HG02642 (cell line): ENCODE measurements around the gene HOXB5.

Experiments
- ATAC-seq: cut with Tn5 transposase; IDR thresholded peaks from one replicate; pipeline ENCODE4 v1.9.1; 2021; ENCODE audit warnings: mild to moderate bottlenecking; ENCODE audit not compliant: unreplicated experiment, poor library complexity

The HOXB5 gene

DNA sequence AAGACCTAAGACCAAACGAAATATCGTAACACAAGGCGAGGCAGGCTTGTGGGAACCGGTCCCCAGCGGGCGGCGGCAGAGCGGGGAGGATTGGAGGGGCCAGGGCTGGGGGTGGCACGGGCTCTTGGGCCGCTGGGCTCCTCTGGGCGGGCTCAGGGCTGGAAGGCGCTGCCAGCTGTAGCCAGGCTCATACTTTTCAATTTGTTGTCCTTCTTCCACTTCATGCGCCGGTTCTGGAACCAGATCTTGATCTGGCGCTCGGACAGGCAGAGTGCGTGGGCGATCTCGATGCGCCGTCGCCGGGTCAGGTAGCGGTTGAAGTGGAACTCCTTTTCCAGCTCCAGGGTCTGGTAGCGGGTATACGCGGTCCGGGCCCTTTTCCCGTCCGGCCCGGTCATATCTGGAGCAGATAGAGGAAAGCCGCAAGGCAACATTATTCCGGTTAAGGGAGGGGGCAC is 1.5 kb downstream of the HOXB5 start:
- no peak for ATAC-seq

DNA sequence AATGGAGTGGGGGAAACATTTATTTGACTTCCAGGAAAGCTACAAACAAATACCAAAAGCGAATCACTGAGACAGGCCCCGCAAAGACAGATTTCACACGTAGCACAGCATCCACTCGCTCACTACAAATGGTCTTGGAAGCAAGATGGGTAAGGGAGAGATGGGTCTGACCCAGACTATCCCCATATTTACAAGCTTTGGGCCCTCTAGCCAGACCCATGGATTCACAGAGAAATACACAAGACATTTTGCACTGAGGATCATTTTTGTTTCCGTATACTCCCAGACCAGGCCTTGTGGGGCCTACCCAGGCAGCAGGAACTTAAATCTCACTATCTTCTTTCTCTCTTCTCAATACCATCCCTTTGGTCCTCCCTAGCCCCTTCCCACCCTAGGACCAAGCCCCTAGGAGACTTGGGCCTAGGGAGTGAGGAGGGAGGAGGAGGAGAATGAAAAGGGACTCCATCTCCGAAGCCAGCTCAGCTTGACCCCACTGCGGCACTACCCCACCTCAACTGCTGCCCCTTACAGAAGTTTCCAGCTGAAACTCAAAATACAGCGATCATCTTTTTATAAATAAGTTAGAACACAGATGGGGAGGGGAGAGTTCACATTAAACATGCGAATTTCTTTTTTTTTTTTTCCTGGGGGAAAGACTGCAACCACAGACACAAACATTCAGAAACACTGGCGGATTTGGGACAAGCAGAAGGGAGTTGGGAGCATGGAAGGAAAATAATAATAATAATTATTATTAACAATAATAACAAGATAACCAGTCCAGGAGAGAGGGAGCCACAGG is 2.1 kb downstream of the HOXB5 start:
- ATAC-seq: no peak

DNA sequence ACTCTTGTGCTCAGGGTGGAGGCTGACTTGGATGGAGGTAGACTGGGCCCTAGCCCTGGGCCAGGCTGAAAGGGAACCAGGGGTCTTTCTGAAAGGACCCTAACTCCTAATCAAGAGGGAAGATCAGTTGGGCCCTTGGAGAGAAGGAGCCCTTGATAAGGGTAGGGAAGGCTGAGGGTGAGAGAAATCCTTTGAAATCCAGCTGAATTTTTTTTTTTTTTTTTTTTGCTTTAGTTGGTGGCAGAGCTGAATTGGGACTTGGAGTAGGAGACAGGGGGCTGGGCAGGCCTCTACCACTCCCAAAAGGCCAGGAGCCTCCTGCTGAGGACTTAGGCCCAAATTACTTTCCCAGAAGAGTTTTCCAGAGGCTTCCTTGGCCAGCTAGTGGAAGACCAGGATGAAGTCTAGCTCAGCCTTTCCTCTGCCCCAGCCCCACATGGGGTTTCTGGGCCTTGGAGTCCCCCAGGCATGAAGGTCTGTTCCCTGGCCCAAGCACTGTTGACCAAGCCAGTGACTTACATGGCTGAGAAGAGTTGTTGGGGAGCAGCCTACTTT is 2.9 kb downstream of the HOXB5 start:
- ATAC-seq: no peak

DNA sequence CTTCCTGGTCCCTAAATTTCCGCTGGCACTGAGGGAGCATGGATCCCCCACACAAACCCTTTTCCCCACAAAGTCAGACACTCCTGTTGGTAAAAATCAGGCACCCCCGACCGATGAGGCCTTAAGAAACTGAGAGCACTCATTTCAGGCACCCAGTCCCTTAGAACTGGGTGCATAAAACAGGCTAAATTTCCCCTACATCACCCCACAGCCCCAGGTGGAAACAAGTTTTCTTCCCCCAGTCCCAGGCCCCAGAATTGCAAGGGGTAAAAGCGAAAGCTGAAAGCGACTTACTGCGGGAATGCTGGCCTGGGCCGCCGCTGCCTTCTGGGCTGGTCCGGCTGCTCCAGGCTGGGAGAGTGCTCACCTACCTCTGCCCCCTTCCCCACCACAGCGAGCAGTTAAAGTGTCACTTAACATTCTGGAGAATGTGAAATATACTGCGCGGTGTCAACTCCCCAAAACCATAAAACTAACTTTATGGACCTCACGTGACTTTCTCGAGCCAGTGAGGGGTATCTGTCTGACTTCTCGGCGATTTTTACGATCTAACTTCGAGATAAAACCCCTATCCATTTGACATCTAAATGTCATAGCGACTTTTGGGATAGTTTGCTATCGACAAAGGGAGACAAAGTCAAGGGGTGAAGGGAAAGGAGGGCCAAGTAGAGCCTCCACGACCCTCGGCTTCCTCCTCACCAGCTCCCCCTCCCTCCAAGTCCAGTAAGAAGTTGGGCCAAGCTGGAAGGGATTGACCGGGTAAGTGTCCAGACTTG is 3.6 kb downstream of the HOXB5 start, which contains the start of gene HOXB3:
TSS of gene HOXB3 (minus strand) at position 411 of the 776 bp plus-strand sequence. CDS start 37,767 bp downstream, outside the sequence.
- no peak for ATAC-seq

DNA sequence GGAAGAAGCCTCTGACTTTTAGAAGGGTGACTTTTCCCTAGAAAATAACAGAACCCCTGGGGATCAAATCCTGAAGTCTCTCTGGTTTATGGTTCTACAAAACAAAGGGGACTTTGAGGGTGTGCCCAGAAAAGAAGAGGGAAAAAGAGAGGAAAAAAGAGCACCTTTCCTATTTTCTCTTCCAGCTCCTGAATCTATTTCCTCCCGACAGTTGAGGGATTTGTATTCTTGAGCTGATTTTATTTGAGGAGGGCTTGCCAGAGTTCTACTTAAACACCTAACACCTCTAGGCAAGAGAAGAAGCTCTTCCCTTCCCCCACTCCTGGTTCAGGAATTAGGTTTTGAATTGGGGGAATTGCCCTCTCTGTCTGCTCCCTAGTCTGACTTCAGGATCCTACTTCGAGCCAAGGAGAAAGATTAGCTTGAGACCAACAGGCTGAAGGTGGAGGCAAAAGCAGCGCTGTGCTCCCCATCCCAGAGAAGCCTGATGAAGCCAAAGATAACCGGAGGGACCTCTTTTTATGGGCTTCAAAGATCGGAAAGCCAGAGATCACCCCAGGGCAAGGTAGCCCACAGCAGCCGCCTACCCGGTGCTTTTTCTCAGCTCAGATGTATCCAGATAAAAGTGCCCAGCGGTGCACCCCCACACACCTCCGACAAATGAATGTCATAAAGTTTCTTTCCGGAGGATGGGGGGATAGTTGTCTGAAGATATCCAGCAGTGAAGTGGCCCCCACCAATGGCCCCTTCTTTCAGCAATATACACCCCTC is 4.3 kb downstream of the HOXB5 start:
- no peak for ATAC-seq

DNA sequence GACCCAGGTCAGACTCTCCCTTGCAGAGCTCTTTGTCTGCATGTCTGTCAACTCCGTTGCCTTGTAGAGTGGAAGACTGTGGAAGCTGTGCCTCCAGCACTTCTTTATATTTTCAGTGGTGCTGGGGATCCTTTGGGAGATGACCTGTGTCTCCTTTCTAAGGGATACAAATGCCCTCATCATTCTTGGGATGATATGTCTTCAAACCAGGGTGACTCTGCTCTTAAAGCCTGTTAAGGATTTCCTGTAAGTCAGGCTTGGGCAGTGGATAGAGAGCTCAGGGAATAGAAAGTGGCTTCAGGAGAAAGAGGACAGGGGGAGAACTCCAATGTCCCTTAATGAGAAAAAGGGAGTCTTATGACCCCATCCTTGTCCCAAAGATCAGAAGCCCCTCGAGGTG is 5.1 kb downstream of the HOXB5 start:
- ATAC-seq: no peak

DNA sequence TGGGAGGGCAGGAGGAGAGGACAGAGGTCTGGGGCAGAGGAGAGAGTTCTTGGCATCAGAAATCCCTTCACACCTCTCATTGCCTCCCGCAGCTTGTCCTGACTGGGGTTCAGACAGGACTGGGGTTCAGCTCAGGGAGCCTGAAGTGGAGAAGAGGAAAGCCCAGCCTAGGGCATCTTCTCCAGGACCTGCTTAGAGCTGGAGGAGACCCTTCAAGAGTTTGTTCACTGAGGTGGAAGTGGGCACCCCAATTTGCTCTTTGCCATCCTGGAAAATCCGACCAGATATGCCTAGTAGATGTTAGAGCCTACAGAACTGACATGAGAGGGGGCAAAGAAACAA is 5.5 kb downstream of the HOXB5 start:
- no peak for ATAC-seq

DNA sequence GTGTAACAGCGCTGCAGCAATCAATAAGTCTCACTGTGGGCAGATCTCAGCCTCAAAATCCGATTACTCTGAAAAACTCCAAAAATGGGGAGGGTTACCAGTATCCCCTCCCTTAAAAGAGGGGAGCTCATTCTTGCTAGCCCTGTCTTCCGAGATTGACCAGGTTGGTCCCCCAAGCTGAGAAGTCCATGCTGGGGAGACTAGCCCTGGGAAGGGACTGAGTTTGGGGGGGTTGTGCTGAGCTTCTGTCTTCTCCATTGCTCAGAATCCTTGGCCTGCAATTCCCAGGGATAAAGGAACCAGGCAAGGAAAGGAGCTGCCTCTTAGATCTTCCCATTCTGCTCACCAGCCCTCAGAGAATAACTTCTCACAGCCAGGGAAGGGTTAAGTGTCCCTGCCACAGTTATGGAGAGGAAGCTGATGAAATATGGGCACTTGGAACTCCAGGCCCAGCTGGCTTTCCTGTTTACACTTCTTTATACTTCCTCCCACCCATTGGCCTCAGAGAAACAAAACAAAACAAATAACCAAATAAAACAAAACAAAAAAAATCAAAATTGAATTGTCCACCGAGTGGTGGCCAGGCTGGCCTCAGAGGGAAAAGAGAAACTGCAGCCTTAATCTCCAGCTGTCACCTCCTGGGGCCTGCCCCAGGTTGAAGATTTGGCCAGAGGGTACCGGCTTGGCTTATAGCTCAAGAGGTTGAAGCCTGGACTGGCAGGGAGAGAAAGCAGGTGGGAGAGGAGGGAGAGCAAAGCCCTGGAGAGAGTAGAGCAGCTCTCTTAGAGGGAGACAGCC is 6.1 kb downstream of the HOXB5 start:
- ATAC-seq: no peak

DNA sequence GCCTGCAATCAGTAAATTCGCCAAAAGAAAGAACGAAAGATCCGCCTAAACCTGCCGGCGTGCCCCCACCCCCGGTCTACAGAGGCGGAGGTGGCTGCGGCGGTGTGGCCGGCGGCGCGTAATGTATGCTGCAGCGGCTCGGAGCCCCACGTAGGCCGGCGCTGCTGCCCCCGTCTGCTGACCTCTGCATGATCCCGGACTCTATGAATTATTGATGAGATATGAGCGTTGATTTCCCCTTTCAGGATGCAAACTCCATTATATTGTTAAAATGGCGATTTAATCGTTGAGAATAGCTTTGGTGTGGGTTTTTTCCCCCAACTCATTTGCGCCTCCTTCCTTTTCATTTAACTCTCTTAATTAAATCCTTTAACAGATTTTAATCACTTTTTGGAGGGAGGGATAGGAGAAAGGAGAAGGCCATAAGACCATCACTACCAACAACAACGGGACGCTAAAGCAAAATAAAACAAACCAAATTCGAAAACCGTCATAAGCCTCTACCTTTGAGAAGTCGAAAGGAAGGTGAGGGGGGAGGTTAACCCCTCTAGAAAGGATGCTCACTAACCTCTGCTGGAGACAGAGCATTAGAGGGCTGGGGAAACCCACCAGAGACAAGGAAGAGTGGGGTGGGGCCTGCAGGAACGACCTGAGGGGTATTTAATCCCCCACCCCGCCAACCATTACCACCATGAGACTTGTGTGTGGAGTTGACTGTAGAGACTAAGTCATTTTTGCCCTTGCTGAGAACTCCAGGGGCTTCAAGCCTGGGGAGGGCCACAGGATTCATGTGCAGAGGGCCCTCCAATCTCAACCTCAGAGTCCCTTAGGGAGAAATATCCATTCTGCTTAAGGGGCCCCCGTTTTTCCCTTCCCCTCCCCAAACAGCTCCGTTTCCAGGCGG is 7.0 kb downstream of the HOXB5 start:
- no peak for ATAC-seq

DNA sequence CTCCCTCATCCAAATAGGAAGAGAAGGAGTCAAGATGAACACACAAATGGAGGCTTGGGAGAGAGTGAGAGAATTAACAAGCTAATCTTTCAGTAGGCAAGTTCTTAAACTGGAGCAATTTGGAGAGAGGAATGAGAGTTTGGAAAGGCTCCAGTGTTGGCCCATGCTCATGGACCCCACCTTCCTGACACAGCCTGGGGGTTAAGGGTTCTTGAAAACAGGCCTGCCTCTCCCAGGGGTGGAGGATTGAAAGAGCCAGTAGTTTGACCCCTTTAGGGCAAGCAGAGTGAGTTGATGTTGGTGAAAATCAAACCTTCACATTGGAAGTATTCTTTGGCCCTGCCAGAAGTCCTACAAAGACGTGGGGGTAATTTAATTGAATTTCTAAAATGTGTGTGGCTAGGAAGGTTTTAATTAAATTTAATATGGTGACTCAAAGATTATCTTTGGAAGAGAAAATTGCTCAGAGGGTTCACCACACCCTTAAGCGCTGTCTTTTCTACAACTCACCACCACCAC is 9.3 kb downstream of the HOXB5 start:
- ATAC-seq: no peak

DNA sequence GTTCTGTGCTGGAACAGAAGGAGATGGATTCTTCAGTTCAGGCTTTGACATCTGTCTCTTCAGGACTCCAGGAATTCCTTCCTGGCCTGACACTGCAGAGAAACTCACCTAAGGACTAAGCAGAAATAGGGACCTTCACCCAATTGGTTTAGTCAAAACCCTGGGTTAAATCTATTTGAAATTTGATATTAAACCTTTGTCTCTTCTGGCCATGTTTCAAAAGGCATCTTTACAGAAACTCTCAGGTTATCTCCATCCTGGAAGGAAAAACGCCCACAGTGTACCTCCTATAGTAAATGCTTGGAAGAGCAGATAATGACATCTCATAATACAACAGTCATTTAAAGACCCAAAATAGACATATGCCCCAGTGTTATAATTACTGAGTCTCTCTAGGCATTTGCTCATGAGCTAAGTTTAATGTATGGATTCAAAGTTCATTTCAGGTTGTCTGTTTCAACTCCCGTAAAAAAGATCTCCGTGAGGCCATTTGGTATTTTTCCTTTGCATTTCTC is 9.8 kb downstream of the HOXB5 start:
- no peak for ATAC-seq

DNA sequence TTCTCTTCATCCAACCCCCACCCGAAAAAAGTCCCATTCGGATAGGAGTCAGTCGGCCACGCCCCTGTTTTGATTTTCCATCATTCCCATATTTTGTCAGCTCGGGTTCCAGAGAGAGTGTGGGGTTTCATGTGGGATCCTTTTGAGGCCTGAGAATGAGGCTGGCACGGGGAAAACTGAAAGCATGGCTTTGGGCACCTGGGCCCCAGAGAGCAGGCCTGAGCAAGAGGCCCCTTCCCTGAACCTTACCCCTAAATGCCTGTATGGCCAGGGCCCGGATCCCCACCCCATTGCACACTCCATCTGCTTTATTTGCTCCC is 10.9 kb downstream of the HOXB5 start:
- ATAC-seq: no peak

DNA sequence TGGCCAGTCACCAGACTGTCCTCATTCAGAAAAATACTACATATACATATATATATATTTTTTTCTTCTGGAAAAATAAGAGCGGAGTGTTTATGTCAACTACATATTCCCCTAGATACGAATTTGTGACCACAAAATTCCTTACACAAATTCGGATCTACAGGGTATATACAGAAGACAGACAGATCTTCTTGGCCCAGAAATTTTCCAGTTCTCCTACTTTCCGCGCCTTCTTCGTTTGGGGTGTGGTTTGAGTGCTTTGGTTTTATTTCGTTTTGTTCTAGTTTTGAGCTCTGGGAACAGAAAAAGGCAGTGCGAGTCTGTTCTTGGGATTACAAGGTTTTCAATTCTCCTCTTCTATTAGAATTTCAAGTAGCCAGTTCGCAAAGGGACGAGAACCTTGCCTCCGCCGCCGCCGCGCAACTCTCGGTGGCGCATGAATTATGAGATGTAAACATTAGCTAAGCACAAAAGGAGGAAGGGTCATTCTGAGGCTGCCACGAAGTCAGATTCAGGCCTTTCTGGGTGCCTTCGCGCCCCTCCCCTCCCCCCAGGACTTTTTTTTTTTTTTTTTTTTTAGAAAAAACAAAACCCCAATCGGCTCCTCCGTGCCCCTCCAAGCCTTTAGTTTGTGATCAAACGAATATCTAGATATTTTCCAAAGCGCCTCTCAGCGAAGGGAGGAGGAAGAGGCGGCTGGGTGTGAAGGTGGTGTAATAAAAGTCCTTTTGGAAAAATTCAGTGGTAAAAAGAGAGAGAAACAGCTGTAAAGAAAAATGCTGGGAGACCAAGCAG is 13.6 kb downstream of the HOXB5 start:
- ATAC-seq: no peak

DNA sequence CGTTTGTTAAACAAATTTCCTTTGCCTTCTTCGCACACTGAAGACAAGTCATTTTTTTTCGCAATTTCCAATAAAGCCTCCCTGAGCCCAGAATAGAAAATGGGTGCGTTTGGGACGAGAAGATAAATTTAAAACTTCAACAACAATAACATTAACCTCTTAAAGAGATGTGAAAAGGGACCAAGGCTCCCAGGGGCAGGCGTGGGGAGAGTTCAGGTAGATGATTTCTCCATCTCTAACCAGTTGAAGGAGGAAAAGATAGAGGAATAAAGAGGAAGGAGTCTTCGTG is 14.2 kb downstream of the HOXB5 start:
- no peak for ATAC-seq

DNA sequence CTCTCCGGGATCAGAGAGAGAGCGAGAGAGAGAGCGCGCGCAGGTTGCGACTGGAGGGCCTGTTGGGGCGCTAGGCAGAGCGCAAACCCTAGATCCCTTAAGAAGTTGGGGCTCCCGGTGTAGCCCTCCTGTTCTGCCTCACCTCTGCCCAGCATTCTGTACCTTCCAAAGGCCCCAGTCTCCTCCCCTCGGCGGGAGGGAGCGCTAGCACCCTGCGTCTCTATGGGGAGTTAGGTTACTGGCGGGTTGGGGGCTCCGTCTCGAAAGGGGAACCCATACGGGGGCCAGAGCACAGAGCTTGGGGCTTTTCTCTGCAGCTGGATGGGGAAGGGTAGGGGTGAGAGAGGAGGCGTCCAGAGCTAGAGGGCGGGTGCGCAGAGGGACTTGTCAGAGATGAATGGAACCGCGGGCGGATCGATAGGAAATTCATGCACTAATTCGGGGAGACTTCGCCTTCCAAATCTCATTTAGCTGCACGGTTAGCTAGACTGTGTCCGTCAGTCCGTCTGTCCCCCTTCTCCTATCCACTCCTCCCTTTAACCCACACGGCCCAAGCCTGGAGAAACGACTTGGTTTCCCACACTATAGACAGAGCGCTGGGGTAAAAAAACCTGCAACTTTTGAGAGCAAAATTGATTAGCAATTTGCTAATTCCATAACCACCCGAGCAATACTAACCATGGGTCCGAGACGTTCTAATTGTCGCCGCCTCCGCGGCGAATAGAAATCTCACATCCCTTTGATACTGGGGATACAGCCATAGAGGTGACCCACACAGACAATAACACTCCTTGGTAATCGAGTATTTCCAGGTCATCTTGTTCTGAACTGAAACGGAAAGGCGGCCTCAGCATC is 14.7 kb downstream of the HOXB5 start:
- ATAC-seq: peak; percentile 44

DNA sequence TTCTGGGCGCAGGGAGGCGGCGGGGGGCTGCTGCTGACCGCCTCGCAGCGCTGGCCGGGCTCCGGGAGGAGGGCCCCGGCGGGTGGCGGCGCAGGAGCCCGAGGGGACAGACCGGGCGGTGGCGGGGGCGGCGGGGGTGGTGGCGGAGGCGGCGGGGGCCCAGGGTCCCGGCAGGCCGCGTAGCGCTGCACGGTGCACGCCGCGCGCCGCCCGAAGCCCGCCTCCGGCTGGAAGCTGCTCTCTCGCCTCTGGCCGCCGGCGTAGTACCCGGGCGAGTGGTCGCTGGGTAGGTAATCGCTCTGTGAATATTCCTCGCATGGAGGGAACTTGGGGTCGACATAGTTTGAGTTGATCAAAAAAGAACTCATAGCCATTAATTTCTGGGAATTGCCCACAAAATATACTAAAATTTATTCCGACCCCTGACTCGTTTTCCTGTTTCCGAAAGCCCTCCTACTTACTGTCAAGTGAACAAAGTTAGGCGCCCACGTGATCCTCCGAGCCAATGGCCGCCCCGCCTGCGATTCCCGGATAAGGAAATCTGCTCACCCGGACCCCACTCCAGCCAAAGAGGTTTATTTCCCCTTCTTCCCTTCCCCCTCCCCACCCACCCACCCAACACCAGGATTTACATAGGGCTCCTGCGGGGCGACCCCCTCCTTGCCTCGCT is 15.5 kb downstream of the HOXB5 start, which contains the start of gene HOXB4:
TSS of gene HOXB4 (minus strand) at position 405 of the 670 bp plus-strand sequence. CDS start at position 374, 31 bp downstream.
- peak; percentile 58 for ATAC-seq
